DND-41 (cell line): ENCODE results near the gene SPTSSB.

ENCODE experiments used
- ATAC-seq: fragments of 200-7000 bp; cut with Tn5 transposase; 3 replicates; pipeline ENCODE4 v1.9.1; 2021; ENCODE audit warnings: low read depth; ENCODE audit not compliant: insufficient read depth
- DNase-seq: peaks from one replicate; pipeline ENCODE4 v3.0.0-alpha.2; 2020
- H2AFZ ChIP-seq: 2 replicates; pipeline ENCODE4 v1.6.0; 2012; ENCODE audit warnings: low read depth, low read length
- H3K27ac ChIP-seq: 2 replicates; pipeline ENCODE4 v1.5.1; 2012; ENCODE audit warnings: low read length, inconsistent platforms
- H3K27me3 ChIP-seq: fragments of 200-600 bp; sonication (generic); 2 replicates; pipeline ENCODE4 v1.6.0; 2012; ENCODE audit warnings: low read length, mild to moderate bottlenecking, inconsistent platforms; ENCODE audit not compliant: insufficient read depth, poor library complexity
- H3K36me3 ChIP-seq: 2 replicates; pipeline ENCODE4 v1.5.1; 2012; ENCODE audit warnings: low read length, inconsistent platforms; ENCODE audit not compliant: insufficient read depth
- H3K4me1 ChIP-seq: 2 replicates; pipeline ENCODE4 v1.5.1; 2012; ENCODE audit warnings: mild to moderate bottlenecking, low read length; ENCODE audit not compliant: insufficient read depth
- H3K4me2 ChIP-seq: 2 replicates; pipeline ENCODE4 v1.6.0; 2012; ENCODE audit warnings: mild to moderate bottlenecking, moderate library complexity, low read length, inconsistent platforms; ENCODE audit not compliant: insufficient read depth
- H3K4me3 ChIP-seq, 2 experiments: fragments of 200-600 bp in 1 of 2; shearing (Covaris generic) in 1 of 2; 2 replicates each; pipeline ENCODE4 v1.5.1; 2012 to 2016; ENCODE audit warnings: inconsistent platforms in 2 of 2, low read length in 2 of 2, mild to moderate bottlenecking in 2 of 2, low read depth in 1 of 2, moderate library complexity in 1 of 2
- H3K79me2 ChIP-seq: 2 replicates; pipeline ENCODE4 v1.6.0; 2012; ENCODE audit warnings: low read length, inconsistent platforms; ENCODE audit not compliant: insufficient read depth
- H3K9ac ChIP-seq: 2 replicates; pipeline ENCODE4 v1.6.0; 2012; ENCODE audit warnings: low read depth, mild to moderate bottlenecking, inconsistent platforms, low read length, moderate library complexity
- H3K9me3 ChIP-seq: 2 replicates; pipeline ENCODE4 v1.5.1; 2012; ENCODE audit warnings: low read length, moderate library complexity, mild to moderate bottlenecking, inconsistent platforms; ENCODE audit not compliant: insufficient read depth, severe bottlenecking
- H4K20me1 ChIP-seq: 2 replicates; pipeline ENCODE4 v1.6.0; 2012; ENCODE audit warnings: low read length; ENCODE audit not compliant: insufficient read depth
- EZH2 ChIP-seq: IDR thresholded peaks from 3 replicates; pipeline ENCODE4 v1.6.1; 2012; ENCODE audit warnings: borderline replicate concordance, low read depth, mild to moderate bottlenecking, moderate library complexity, low read length, inconsistent platforms; ENCODE audit not compliant: severe bottlenecking
- TF ChIP-seq, protein P1 (sequence below): IDR thresholded peaks from 2 replicates; pipeline ENCODE4 v1.5.1; 2012; ENCODE audit warnings: borderline replicate concordance, low read length, moderate library complexity, mild to moderate bottlenecking; ENCODE audit not compliant: poor library complexity, severe bottlenecking; ENCODE audit errors: extremely low read depth

SPTSSB gene

DNA sequence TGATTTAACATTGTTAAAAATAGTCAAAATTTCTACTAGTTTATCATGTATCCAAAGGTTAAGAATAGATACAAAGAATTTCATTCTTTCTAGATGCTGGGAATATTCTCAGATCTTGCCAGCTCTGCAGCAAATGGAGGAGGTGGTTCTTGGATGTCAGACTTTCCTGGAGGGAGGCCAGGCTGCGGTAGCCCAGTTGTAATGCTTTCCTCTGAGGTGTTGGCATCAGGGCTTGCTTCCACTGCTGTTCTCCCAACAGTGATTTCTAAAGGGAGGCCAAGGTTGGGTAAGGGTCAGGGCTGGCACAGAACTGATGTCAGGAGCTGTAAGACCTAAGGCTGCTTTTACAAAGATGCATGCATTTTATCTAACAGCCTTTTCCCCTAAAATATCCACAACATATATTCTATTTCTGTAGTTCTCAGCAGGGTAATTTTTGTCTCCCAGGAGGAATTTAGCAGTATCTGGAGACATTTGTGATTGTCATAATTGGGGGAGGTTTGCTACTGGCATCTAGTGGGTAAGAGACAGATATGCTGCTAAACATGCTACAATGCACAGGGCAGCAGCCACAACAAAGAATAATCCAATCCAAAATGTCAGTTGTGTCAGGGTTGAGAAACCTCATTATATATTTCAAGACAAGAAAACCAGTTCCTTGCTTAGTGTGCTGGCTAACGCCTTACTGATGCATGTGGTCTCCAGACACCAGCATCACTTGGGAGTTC, 42.0 kb upstream of the SPTSSB start:
- peak; percentile 53; the same call in 2 of the 3 replicates for ATAC-seq
- Histone ChIP-seq H3K27me3 (no peaks in the 10 kb centered on the region), H3K4me2 (no peak overlapping the region), H3K4me1 (no peaks in the 10 kb centered on the region), H3K36me3 (no peaks in the 10 kb centered on the region), H3K4me3 (no peak overlapping the region), H2AFZ (no peak overlapping the region), H3K9ac (no peak overlapping the region), H3K27ac (no peak overlapping the region), H4K20me1 (no peaks in the 10 kb centered on the region), H3K9me3 (peaks cover 2% of the 10 kb centered on the region), H3K79me2 (no peaks in the 10 kb centered on the region)
- no peak for DNase-seq
- TF ChIP-seq EZH2 = no peak
- TF ChIP-seq, protein P1, sequence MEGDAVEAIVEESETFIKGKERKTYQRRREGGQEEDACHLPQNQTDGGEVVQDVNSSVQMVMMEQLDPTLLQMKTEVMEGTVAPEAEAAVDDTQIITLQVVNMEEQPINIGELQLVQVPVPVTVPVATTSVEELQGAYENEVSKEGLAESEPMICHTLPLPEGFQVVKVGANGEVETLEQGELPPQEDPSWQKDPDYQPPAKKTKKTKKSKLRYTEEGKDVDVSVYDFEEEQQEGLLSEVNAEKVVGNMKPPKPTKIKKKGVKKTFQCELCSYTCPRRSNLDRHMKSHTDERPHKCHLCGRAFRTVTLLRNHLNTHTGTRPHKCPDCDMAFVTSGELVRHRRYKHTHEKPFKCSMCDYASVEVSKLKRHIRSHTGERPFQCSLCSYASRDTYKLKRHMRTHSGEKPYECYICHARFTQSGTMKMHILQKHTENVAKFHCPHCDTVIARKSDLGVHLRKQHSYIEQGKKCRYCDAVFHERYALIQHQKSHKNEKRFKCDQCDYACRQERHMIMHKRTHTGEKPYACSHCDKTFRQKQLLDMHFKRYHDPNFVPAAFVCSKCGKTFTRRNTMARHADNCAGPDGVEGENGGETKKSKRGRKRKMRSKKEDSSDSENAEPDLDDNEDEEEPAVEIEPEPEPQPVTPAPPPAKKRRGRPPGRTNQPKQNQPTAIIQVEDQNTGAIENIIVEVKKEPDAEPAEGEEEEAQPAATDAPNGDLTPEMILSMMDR = no peak

DNA sequence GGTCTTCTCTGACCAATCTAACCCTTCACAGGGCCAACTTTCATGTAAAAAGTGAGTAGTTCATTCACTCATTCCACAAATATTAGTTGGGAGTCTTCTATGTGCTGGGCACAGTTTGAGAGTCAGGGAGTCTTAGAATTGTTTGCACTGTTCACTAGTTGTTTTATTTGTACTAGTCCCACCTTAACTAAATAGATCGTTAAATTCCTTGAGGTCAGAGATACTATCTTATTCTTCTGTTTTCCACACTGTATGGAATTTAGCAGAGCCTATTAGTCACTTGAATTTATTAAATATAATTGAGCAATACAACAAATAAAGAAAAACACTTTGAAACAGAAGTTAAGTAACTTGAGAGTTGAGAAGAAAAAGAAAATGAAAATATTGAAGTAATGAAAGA, 40.8 kb upstream of the SPTSSB start:
- ATAC-seq (no peak), DNase-seq (no peak)
- H3K4me3 ChIP-seq = no peak overlapping the region
- H3K4me2 ChIP-seq = no peak overlapping the region
- H3K4me1 ChIP-seq = peaks cover 6% of the 10 kb centered on the region
- TF ChIP-seq, protein P1 = no peak
- TF ChIP-seq EZH2 = no peak
- H3K36me3 ChIP-seq = no peaks in the 10 kb centered on the region
- H3K79me2 ChIP-seq = no peaks in the 10 kb centered on the region
- H3K27ac ChIP-seq = no peak overlapping the region
- H4K20me1 ChIP-seq = no peaks in the 10 kb centered on the region
- H3K9me3 ChIP-seq = peaks cover 2% of the 10 kb centered on the region
- no peaks in the 10 kb centered on the region for H3K27me3 ChIP-seq
- H3K9ac ChIP-seq = no peak overlapping the region
- H2AFZ ChIP-seq = no peak overlapping the region

DNA sequence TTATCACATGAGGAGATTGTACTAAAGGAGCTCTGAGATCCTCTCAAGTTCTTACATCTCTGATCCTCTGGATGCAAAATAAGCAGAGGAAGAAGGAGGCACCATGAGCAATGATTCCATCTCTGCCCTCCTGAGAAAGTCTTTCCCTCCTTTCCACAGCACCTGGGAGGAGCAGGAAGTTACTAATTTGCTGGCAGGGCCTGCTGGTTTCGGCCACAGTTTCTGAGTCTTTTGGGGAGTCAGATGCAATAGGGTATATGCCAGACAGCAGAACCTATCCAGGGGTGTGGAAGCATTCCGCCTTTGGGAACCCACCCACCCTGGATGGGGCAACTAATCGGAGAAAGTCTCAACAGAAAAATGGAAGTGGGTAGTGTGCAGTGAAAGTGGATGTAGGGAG, 38.5 kb upstream of the SPTSSB start:
- Histone ChIP-seq H3K4me3 (no peak overlapping the region), H2AFZ (no peak overlapping the region), H3K36me3 (no peaks in the 10 kb centered on the region), H3K79me2 (no peaks in the 10 kb centered on the region), H3K27ac (no peak overlapping the region), H3K9me3 (peaks cover 5% of the 10 kb centered on the region), H3K4me2 (no peak overlapping the region), H3K4me1 (peaks cover 22% of the 10 kb centered on the region), H3K9ac (no peak overlapping the region), H3K27me3 (no peaks in the 10 kb centered on the region), H4K20me1 (no peaks in the 10 kb centered on the region)
- no peak for TF ChIP-seq EZH2
- TF ChIP-seq, protein P1 = no peak
- no peak for DNase-seq
- ATAC-seq = no peak
